SH-SY5Y (cell line): ENCODE results near the gene VCX.

ENCODE experiments used
- GATA2 ChIP-seq: IDR thresholded peaks from 2 replicates; pipeline ENCODE4 v1.6.1; 2011; ENCODE audit warnings: mild to moderate bottlenecking, low read depth, low read length
- GATA3 ChIP-seq: IDR thresholded peaks from 2 replicates; pipeline ENCODE4 v1.6.1; 2011; ENCODE audit warnings: low read depth, mild to moderate bottlenecking, low read length, moderate library complexity

DNA sequence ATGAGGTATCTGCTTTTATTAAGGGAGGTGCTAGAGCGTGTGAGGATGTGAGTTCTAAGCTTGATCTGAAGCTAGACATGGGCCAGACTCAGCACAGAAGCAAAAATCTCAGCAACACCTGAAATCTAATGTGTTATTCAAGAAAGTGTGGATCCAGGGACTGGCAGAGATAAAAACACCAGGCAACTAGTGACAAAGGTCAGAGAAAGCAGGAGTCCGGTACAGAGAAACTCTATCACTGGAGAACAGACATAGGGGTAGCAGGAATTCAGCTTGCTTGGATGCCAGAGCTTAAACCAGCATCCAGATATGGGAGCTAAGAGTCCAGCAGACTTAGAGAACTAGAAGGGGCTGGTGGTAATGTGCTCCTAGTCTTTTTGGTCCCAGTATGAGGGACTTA, 34.0 kb downstream of the VCX start:
- no peak for TF ChIP-seq GATA2
- no peak for TF ChIP-seq GATA3
